H1 (cell line): Measurements from ENCODE around the gene POLDIP3.

ENCODE experiments used
- CEBPB ChIP-seq: IDR thresholded peaks from 2 replicates; pipeline ENCODE4 v1.6.1; 2012; ENCODE audit warnings: low read depth, low read length
- CREB1 ChIP-seq: IDR thresholded peaks from 2 replicates; pipeline ENCODE4 v1.6.1; 2012; ENCODE audit warnings: inconsistent platforms
- CTCF ChIP-seq, 3 experiments: IDR thresholded peaks; 1 replicate in 2 of 3; 2 replicates in 1 of 3; pipeline versions ENCODE4 v1.5.1 to v1.6.1; 2011; ENCODE audit warnings: low read length in 3 of 3, mild to moderate bottlenecking in 3 of 3, inconsistent platforms in 2 of 3, low read depth in 1 of 3, moderate library complexity in 1 of 3; ENCODE audit not compliant: insufficient read depth in 1 of 3; ENCODE audit errors: control extremely low read depth in 1 of 3
- EP300 ChIP-seq, 2 experiments: IDR thresholded peaks; 1 replicate in 1 of 2; 2 replicates in 1 of 2; pipeline ENCODE4 v1.6.1; 2011 to 2012; ENCODE audit warnings: low read depth in 2 of 2, low read length in 2 of 2, mild to moderate bottlenecking in 2 of 2, borderline replicate concordance in 1 of 2, inconsistent platforms in 1 of 2, moderate library complexity in 1 of 2
- EZH2 ChIP-seq: fragments of 200-600 bp; sonication (generic); IDR thresholded peaks from 2 replicates; pipeline ENCODE4 v1.7.1; 2012; ENCODE audit warnings: low read depth, mild to moderate bottlenecking, moderate library complexity, low read length, inconsistent platforms; ENCODE audit not compliant: severe bottlenecking
- JUN ChIP-seq: IDR thresholded peaks from 2 replicates; pipeline ENCODE4 v1.6.1; 2011; ENCODE audit warnings: low read depth, mild to moderate bottlenecking, improper control_type of control experiment, low read length
- KDM5A ChIP-seq: fragments of 200-600 bp; IDR thresholded peaks from 2 replicates; pipeline ENCODE4 v1.7.1; 2012; ENCODE audit warnings: mild to moderate bottlenecking, low read length, inconsistent platforms, mixed read lengths
- NRF1 ChIP-seq: IDR thresholded peaks from 2 replicates; pipeline ENCODE4 v1.6.1; 2011; ENCODE audit warnings: mild to moderate bottlenecking, low read depth, low read length, improper control_type of control experiment
- PHF8 ChIP-seq: fragments of 200-600 bp; sonication (generic); conservative IDR thresholded peaks from 2 replicates; pipeline ENCODE4 v1.7.1; 2012; ENCODE audit warnings: low read depth, mild to moderate bottlenecking, inconsistent platforms, low read length, moderate library complexity
- RBBP5 ChIP-seq: IDR thresholded peaks from 2 replicates; pipeline ENCODE4 v1.7.1; 2012; ENCODE audit warnings: low read depth, mild to moderate bottlenecking, inconsistent platforms, low read length, moderate library complexity, borderline replicate concordance
- SP2 ChIP-seq: IDR thresholded peaks from 2 replicates; pipeline ENCODE4 v1.6.1; 2012; ENCODE audit warnings: mild to moderate bottlenecking, low read length, inconsistent platforms
- SRF ChIP-seq: IDR thresholded peaks from 2 replicates; pipeline ENCODE4 v1.6.1; 2011; ENCODE audit warnings: mild to moderate bottlenecking, low read depth, low read length, moderate library complexity
- SUZ12 ChIP-seq: fragments of 200-600 bp; sonication (generic); IDR thresholded peaks from 2 replicates; pipeline ENCODE4 v1.6.1; 2012; ENCODE audit warnings: mild to moderate bottlenecking, inconsistent platforms, low read length, moderate library complexity, mixed read lengths
- TF ChIP-seq, protein P1 (sequence below): IDR thresholded peaks from 2 replicates; pipeline ENCODE4 v1.6.1; 2012; ENCODE audit warnings: inconsistent platforms

DNA sequence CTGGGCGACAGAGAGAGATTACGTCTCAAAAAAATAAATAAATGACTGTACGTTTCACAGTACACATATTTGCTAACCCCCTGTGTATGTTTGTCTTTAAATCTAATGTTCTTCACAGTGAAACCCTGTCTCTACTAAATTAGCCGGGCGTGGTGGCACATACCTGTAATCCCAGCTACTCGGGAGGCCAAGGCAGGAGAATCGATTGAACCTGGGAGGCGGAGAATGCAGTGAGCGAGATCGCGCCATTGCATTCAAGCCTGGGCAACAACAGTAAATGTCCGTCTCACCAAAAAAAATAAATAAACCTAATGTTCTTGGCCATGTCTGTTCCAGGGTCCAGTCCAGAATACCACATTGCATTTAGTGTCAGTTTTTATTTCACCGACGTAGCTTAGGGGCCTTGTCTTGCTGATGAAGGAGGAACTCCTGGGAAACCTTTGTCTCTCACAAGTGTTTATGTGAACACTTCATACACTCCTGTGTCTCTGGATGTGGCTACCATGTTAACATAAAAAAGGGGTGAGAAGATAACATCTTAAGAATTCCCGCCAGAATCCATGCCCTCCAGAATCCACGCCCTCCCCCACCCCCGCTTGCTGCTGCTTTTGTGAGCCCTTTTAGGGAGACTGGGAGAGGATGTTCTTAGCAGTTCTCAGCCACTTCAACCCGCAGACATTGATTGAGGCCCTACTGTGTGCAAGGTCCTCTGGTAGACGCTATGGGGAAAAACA is 65.9 kb downstream of the POLDIP3 start:
- TF ChIP-seq SRF (no peak), NRF1 (no peak), EZH2 (no peak), SP2 (no peak), CTCF (IDR thresholded peaks at IDR 0.05; ENCODE audit: control extremely low read depth in 1 of 3, insufficient read depth in 1 of 3, low read depth in 1 of 3, low read length in 3 of 3) (no peak), JUN (no peak), CEBPB (no peak), SUZ12 (no peak), PHF8 (no peak), CREB1 (no peak), KDM5A (no peak), EP300 (IDR thresholded peaks at IDR 0.05; ENCODE audit: borderline replicate concordance in 1 of 2, low read depth in 2 of 2, low read length in 2 of 2) (no peak), RBBP5 (no peak)
- TF ChIP-seq, protein P1, sequence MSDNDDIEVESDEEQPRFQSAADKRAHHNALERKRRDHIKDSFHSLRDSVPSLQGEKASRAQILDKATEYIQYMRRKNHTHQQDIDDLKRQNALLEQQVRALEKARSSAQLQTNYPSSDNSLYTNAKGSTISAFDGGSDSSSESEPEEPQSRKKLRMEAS = no peak
